ENCODE results near the gene NOS3. TPM values are rescaled to one million over a fixed set of nuclear protein-coding genes. Genes with fewer than 3 reads are reported as not detected.

The NOS3 gene
- total and polyA plus RNA-seq, 2 of the 13 experiments (the other 11 are each of a cell fraction or from before 2014, with no cell fraction given) = 3.7 to 7.5 TPM

- H3K36me3 ChIP-seq (replicated peaks in 1 of 2; ENCODE audit: control insufficient read depth in 1 of 2, insufficient read depth in 2 of 2, low read length in 2 of 2) = no peaks in the 10 kb centered on the region
- FAIRE-seq (no peak), DNase-seq (ENCODE audit: low spot score) (no peak), ATAC-seq (no peak)
- H2AFZ ChIP-seq (ENCODE audit: low read length) = no peak overlapping the region
- TF ChIP-seq YY1 (IDR thresholded peaks at IDR 0.05; ENCODE audit: insufficient read depth, insufficient replicate concordance, low read depth, low read length) = no peak
- no peak for TF ChIP-seq ZC3H4 (CRISPR knock-in tag; IDR thresholded peaks at IDR 0.05; ENCODE audit: borderline replicate concordance)
- no peak for TF ChIP-seq ZNF547 (CRISPR knock-in tag; IDR thresholded peaks at IDR 0.05)
- no peak for TF ChIP-seq ZNF589 (CRISPR knock-in tag; conservative IDR thresholded peaks at IDR 0.05)
- H3K4me2 ChIP-seq (ENCODE audit: low read depth, low read length) = no peak overlapping the region
- H3K27me3 ChIP-seq (ENCODE audit: control insufficient read depth in 1 of 2, insufficient read depth in 2 of 2, low read length in 2 of 2) = peaks cover 0 to 14% of the 10 kb centered on the region in 2 experiments; a peak in 3 of 5 replicates
- no peak overlapping the region for H3K27ac ChIP-seq (ENCODE audit: extremely low read length, insufficient read depth, low read length)
- intact Hi-C loops (cut with micrococcal nuclease; ENCODE audit: unreplicated experiment) (no loop called here), in situ Hi-C loops (cut with HindIII; ENCODE audit: extremely low pct_ligation_motif_present, low pct_unique_long_range_greater_than_20kb) (no loop called here)
- ChIA-PET CTCF (ENCODE audit: low intra/inter-chr PET ratio, low total read pairs) (no interaction called here), POLR2A (no interaction called here)
- 34% methylated on average over 7 of the region's 12 CpGs for WGBS (ENCODE audit: low lambda C conversion rate)
- no TSS peak for BruUV-seq (replicated peaks)
- H3K4me1 ChIP-seq (ENCODE audit: insufficient read depth, low read length) = peaks cover 24% of the 10 kb centered on the region
- no peaks in the 10 kb centered on the region for H3K9me3 ChIP-seq (ENCODE audit: low read length)
- H3K9ac ChIP-seq (ENCODE audit: insufficient read depth, low read depth, low read length) = no peak overlapping the region
- H4K20me1 ChIP-seq (ENCODE audit: insufficient read depth, low read length) = no peaks in the 10 kb centered on the region
- no peaks in the 10 kb centered on the region for H3K79me2 ChIP-seq (ENCODE audit: insufficient read depth, low read length)
- no peak overlapping the region for H3K4me3 ChIP-seq (replicated peaks in 1 of 3; ENCODE audit: insufficient read depth in 1 of 3, low read depth in 2 of 3, low read length in 3 of 3)
Measured at GRCh38 chr7:150999001-150999400, 8.2 kb downstream of the NOS3 start.

- Histone ChIP-seq H3K4me3 (replicated peaks in 1 of 3; ENCODE audit: insufficient read depth in 1 of 3, low read depth in 2 of 3, low read length in 3 of 3) (no peak overlapping the region), H3K9ac (ENCODE audit: insufficient read depth, low read depth, low read length) (no peak overlapping the region), H3K36me3 (replicated peaks in 1 of 2; ENCODE audit: control insufficient read depth in 1 of 2, insufficient read depth in 2 of 2, low read length in 2 of 2) (no peaks in the 10 kb centered on the region), H3K4me1 (ENCODE audit: insufficient read depth, low read length) (peaks cover 24% of the 10 kb centered on the region), H2AFZ (ENCODE audit: low read length) (no peak overlapping the region), H4K20me1 (ENCODE audit: insufficient read depth, low read length) (no peaks in the 10 kb centered on the region), H3K27ac (ENCODE audit: extremely low read length, insufficient read depth, low read length) (no peak overlapping the region), H3K9me3 (ENCODE audit: low read length) (no peaks in the 10 kb centered on the region), H3K27me3 (ENCODE audit: control insufficient read depth in 1 of 2, insufficient read depth in 2 of 2, low read length in 2 of 2) (peaks cover 0 to 10% of the 10 kb centered on the region in 2 experiments; a peak in 2 of 5 replicates), H3K79me2 (ENCODE audit: insufficient read depth, low read length) (no peaks in the 10 kb centered on the region), H3K4me2 (ENCODE audit: low read depth, low read length) (no peak overlapping the region)
- ChIA-PET CTCF (ENCODE audit: low intra/inter-chr PET ratio, low total read pairs) (no interaction called here), POLR2A (no interaction called here)
- no peak for TF ChIP-seq ONECUT2 (CRISPR knock-in tag; IDR thresholded peaks at IDR 0.05)
- no peak for TF ChIP-seq ZNF781 (CRISPR knock-in tag; IDR thresholded peaks at IDR 0.05; ENCODE audit: borderline replicate concordance, not compliant biosample characterization)
- TF ChIP-seq ZNF263 (CRISPR knock-in tag; IDR thresholded peaks at IDR 0.05) = no peak
- TF ChIP-seq ATAD3A (CRISPR knock-in tag; IDR thresholded peaks at IDR 0.05) = no peak
- no peak for TF ChIP-seq EHMT2 (IDR thresholded peaks at IDR 0.05; ENCODE audit: borderline replicate concordance, low read depth, low read length)
- no peak for TF ChIP-seq HMG20A (CRISPR knock-in tag; IDR thresholded peaks at IDR 0.05; ENCODE audit: borderline replicate concordance)
- TF ChIP-seq ZNF775 (CRISPR knock-in tag; IDR thresholded peaks at IDR 0.05; ENCODE audit: borderline replicate concordance) = no peak
- no peak for TF ChIP-seq SIN3A (IDR thresholded peaks at IDR 0.05; ENCODE audit: borderline replicate concordance, low read depth, low read length)
- TF ChIP-seq, protein P1, sequence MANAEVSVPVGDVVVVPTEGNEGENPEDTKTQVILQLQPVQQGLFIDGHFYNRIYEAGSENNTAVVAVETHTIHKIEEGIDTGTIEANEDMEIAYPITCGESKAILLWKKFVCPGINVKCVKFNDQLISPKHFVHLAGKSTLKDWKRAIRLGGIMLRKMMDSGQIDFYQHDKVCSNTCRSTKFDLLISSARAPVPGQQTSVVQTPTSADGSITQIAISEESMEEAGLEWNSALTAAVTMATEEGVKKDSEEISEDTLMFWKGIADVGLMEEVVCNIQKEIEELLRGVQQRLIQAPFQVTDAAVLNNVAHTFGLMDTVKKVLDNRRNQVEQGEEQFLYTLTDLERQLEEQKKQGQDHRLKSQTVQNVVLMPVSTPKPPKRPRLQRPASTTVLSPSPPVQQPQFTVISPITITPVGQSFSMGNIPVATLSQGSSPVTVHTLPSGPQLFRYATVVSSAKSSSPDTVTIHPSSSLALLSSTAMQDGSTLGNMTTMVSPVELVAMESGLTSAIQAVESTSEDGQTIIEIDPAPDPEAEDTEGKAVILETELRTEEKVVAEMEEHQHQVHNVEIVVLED (CRISPR knock-in tag; IDR thresholded peaks at IDR 0.05; ENCODE audit: borderline replicate concordance) = no peak
- TF ChIP-seq ZBTB46 (CRISPR knock-in tag; IDR thresholded peaks at IDR 0.05; ENCODE audit: borderline replicate concordance) = no peak
- ATAC-seq (no peak), DNase-seq (ENCODE audit: low spot score) (no peak), FAIRE-seq (no peak)
- no TSS peak for BruUV-seq (replicated peaks)
- intact Hi-C loops (cut with micrococcal nuclease; ENCODE audit: unreplicated experiment) (no loop called here), in situ Hi-C loops (cut with HindIII; ENCODE audit: extremely low pct_ligation_motif_present, low pct_unique_long_range_greater_than_20kb) (no loop called here)
- WGBS (ENCODE audit: low lambda C conversion rate) = 58% methylated on average over 5 of the region's 5 CpGs
Measured at GRCh38 chr7:150999497-151000230, 8.8 kb downstream of the NOS3 start.
